D721Med (cell line): ENCODE data around the gene KIF9.

Source experiments
- DNase-seq: peaks from one replicate; pipeline ENCODE4 v3.0.0; 2011; ENCODE audit warnings: low spot score; ENCODE audit not compliant: insufficient read length
- FAIRE-seq: peaks from 2 replicates; lab custom pipeline; 2011; peaks lifted over from hg19 to GRCh38; lab: Jason Lieb, UNC
- TF ChIP-seq, protein P1 (sequence below): IDR thresholded peaks from 2 replicates; pipeline ENCODE4 v1.5.1; 2012; ENCODE audit warnings: mild to moderate bottlenecking, control low read depth; ENCODE audit not compliant: insufficient read depth; ENCODE audit errors: missing control alignments

Gene KIF9

DNA sequence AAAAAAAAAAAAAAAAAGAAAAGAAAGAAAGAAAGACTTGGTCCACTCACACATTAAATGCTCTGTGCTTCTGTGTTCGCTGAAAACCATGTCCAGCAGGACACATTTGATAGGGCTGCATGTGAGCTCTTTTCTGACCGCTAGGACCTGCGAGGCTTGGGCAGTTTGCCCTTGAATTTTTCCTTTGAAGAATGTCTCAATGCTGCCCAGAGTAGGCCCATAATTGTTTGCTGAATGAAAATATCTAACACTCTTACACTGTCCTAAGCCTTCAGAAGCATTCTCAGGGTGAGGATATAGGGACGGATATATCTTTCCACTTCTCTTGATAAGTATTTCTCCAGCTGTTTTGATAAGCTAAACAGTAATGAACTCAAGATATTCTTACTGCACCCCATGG lies 6.0 kb downstream of the KIF9 start:
- TF ChIP-seq, protein P1, sequence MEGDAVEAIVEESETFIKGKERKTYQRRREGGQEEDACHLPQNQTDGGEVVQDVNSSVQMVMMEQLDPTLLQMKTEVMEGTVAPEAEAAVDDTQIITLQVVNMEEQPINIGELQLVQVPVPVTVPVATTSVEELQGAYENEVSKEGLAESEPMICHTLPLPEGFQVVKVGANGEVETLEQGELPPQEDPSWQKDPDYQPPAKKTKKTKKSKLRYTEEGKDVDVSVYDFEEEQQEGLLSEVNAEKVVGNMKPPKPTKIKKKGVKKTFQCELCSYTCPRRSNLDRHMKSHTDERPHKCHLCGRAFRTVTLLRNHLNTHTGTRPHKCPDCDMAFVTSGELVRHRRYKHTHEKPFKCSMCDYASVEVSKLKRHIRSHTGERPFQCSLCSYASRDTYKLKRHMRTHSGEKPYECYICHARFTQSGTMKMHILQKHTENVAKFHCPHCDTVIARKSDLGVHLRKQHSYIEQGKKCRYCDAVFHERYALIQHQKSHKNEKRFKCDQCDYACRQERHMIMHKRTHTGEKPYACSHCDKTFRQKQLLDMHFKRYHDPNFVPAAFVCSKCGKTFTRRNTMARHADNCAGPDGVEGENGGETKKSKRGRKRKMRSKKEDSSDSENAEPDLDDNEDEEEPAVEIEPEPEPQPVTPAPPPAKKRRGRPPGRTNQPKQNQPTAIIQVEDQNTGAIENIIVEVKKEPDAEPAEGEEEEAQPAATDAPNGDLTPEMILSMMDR, result no peak
- FAIRE-seq, result no peak
- DNase-seq, result no peak

DNA sequence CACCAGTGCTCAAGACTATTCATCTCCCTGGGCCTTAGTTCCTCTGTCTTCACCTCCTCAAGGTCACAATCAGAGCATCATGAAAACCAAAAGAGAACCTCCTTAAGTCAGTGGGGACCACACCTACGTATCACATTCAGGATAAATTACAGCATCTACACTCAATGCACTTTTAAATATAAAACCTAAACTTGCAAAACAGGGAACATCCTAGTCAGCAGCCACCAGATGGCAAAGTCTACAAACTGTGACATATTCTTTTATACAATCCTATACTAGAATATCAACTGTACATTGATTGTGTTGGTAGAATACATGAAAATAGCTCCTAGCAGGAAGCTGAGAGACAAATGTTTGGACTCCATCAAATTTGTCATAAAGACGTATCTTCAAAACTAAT lies 7.9 kb downstream of the KIF9 start:
- TF ChIP-seq, protein P1, result no peak
- no peak for DNase-seq
- no peak for FAIRE-seq

DNA sequence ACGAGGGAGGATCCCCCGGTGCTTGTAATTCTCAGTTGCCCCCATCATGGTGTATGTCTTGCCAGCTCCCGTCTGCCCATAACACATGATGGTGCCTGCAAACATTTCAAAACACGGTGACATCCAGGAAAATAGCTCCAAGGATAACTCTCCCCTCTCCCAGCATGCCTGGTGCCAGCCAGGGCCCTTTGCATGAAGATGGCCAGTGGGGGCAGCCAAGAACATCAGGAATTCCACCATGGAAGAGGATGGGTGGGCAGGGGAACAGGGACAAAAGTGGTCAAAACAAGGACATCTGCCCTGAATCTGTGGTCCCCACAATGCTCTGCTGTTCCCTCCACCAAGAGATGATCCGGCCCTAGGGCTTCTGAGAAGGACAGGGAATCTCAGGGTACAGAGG lies 9.0 kb downstream of the KIF9 start:
- TF ChIP-seq, protein P1, result no peak
- DNase-seq (no peak), FAIRE-seq (no peak)

DNA sequence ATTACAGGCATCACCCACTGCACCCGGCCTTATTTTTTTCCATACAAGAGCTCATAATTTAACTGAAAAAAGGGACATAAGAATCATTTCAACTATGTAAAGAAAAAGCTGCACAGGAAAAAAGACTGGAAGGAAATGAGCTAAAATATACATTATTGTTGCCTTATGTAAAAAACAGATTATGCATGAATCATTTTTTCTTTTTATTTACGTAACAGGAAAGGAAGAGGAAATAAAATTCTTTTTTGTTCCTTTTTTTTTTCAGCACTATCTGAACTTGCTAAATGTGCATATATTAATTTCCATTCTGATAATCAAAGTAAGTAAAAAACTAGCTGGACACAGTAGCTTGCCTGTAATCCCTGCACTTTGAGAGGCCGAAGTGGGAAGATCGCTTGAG lies 12.1 kb downstream of the KIF9 start:
- FAIRE-seq (no peak), DNase-seq (no peak)
- TF ChIP-seq, protein P1, result no peak

DNA sequence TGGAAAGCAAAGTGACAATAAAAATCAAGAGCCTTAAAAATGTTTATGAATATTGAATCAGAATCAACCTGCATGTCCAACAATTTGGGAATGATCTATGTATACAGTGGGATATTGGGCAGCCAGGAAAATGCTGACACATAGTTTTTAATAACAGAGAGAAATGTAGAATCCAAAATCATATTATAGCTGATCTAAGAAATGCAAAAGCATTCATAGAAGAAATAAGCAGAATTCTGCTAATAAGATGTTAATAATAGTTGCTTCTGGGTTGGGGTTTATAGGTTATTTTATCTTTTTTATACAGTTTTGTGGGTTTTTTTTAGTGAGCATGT lies 15.1 kb downstream of the KIF9 start:
- no peak for DNase-seq
- TF ChIP-seq, protein P1, result no peak
- no peak for FAIRE-seq

DNA sequence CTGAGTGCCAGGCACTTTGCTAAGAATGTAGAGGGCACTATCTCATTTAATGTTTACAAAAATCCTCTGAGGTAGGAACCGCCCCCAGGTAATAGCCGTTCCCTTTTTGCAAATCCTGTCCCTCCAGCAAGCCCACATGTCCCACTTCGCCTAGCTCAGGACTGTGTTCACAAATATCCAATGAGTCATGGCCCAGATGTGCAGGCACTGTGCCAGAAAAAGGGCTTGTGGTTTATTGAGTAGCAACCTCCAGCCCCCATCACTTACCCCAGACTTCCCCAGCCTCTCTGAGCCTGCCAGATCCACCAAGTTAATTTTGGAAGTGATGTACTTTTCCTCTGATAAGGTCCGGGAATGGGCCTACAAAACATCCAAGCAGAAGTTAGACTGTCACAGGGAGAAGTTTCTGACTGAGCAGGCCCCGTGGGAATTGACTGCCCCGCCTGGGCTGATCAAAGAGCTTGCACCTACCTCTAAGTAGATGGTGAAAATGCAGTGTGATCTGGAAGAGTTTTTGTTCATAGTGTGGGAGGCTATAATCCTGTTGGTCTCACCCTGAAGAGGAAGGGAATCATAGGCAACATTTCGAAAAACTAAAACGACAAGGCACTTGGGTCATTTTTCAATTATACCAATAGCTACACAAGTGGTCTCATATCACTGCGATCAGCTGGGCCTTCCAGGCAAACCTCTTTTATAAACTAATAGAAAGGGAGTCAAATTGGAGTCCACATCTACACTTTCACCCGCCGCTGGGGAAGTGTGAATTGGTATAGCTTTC lies 15.7 kb downstream of the KIF9 start:
- DNase-seq, result no peak
- TF ChIP-seq, protein P1, result no peak
- no peak for FAIRE-seq

DNA sequence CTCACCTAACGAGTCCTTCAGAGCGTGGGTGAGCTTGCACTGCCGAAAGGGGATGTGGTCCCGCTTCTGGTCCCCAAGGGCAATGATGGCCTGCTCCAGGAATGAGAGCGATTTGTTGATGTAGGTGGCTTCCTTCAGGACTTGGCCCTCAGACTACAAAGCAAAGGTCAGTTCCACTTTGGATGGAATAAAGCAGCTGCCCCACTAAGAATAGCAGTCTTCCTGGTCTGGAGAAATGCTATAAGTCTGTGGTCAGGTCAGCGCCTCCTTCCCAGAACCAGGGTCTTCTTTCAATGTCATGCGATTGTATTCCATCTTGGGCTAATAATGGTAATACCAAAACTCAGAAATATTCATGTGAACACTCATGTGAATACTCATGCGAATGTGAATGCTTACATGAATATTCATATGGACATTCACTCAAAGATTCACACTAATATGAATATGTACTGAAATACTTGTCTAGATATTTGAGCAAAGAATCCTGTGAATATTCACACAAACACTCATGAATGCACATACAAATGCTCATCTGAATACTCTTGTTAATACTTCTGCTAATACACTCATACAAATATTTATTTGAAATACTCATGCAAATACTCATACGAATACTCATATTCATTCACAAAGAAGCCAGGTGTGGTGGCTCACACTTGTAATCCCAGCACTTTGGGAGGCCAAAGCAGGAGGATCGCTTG lies 16.7 kb downstream of the KIF9 start:
- no peak for DNase-seq
- TF ChIP-seq, protein P1, result no peak
- no peak for FAIRE-seq
